Mesenchymal stem cell (in vitro differentiated cells and primary cell): Measurements from ENCODE around the gene OR2T2.
"Not testable (repeated sequence)": the region's sequence is repeated elsewhere in the genome, so short reads cannot be mapped to it uniquely, and the experiment has no call there.

Experiments
- DNase-seq: peaks from one replicate; pipeline ENCODE4 v3.0.0-alpha.2; 2013
- H2AFZ ChIP-seq: one replicate; pipeline ENCODE4 v1.6.1; 2013; ENCODE audit warnings: low read depth, mild to moderate bottlenecking, control low read depth, inconsistent platforms, low read length, moderate library complexity
- H2AK5ac ChIP-seq: 2 replicates; pipeline ENCODE4 v1.6.1; 2013; ENCODE audit warnings: low read length, moderate library complexity, mild to moderate bottlenecking, inconsistent platforms; ENCODE audit not compliant: severe bottlenecking
- H2BK120ac ChIP-seq: one replicate; pipeline ENCODE4 v1.6.1; 2013; ENCODE audit warnings: low read depth, mild to moderate bottlenecking, inconsistent platforms, low read length, moderate library complexity
- H2BK12ac ChIP-seq, 2 experiments: one replicate each; pipeline ENCODE4 v1.6.1; 2013; ENCODE audit warnings: inconsistent platforms in 2 of 2, low read length in 2 of 2, mild to moderate bottlenecking in 2 of 2, moderate library complexity in 2 of 2, control low read depth in 1 of 2
- H2BK15ac ChIP-seq: one replicate; pipeline ENCODE4 v1.6.1; 2013; ENCODE audit warnings: mild to moderate bottlenecking, low read depth, inconsistent platforms; ENCODE audit not compliant: poor library complexity, severe bottlenecking
- H2BK5ac ChIP-seq: 2 replicates; pipeline ENCODE4 v1.6.1; 2013; ENCODE audit warnings: low read depth, mild to moderate bottlenecking, low read length, control low read depth, inconsistent platforms; ENCODE audit not compliant: poor library complexity, severe bottlenecking
- H3K14ac ChIP-seq, 2 experiments: one replicate each; pipeline ENCODE4 v1.6.1; 2013; ENCODE audit warnings: inconsistent platforms in 2 of 2, low read length in 2 of 2, control low read depth in 1 of 2, mild to moderate bottlenecking in 1 of 2, moderate library complexity in 1 of 2
- H3K18ac ChIP-seq, 2 experiments: one replicate each; pipeline ENCODE4 v1.6.1; 2013; ENCODE audit warnings: inconsistent platforms in 2 of 2, low read length in 2 of 2, control low read depth in 1 of 2, low read depth in 1 of 2, mild to moderate bottlenecking in 1 of 2
- H3K23ac ChIP-seq, 2 experiments: one replicate each; pipeline ENCODE4 v1.6.1; 2013; ENCODE audit warnings: inconsistent platforms in 2 of 2, low read length in 2 of 2, mild to moderate bottlenecking in 2 of 2, moderate library complexity in 2 of 2, control low read depth in 1 of 2
- H3K27ac ChIP-seq: 2 replicates; pipeline ENCODE4 v1.5.1; 2013; ENCODE audit warnings: mild to moderate bottlenecking, moderate library complexity, low read length, control low read depth, inconsistent platforms; ENCODE audit not compliant: poor library complexity, severe bottlenecking
- H3K27me3 ChIP-seq, 2 experiments: 2 replicates each; pipeline versions ENCODE4 v1.6.1 to v1.7.0; 2013; ENCODE audit warnings: low read length in 2 of 2, mild to moderate bottlenecking in 2 of 2, moderate library complexity in 2 of 2, control low read depth in 1 of 2, inconsistent platforms in 1 of 2; ENCODE audit not compliant: control insufficient read depth in 1 of 2, insufficient read depth in 1 of 2
- H3K36me3 ChIP-seq, 2 experiments: 2 replicates each; pipeline versions ENCODE4 v1.6.1 to v1.7.0; 2013; ENCODE audit warnings: low read length in 2 of 2, control low read depth in 1 of 2, inconsistent platforms in 1 of 2, low read depth in 1 of 2, mild to moderate bottlenecking in 1 of 2; ENCODE audit not compliant: insufficient read depth in 2 of 2, control insufficient read depth in 1 of 2
- H3K4ac ChIP-seq, 2 experiments: one replicate each; pipeline ENCODE4 v1.6.1; 2013; ENCODE audit warnings: inconsistent platforms in 2 of 2, low read length in 2 of 2, mild to moderate bottlenecking in 2 of 2, moderate library complexity in 2 of 2, control low read depth in 1 of 2, low read depth in 1 of 2
- H3K4me1 ChIP-seq: 2 replicates; pipeline ENCODE4 v1.6.1; 2013; ENCODE audit warnings: low read depth, low read length, control low read depth; ENCODE audit not compliant: control insufficient read depth, insufficient read depth
- H3K4me2 ChIP-seq: 2 replicates; pipeline ENCODE4 v1.6.1; 2013; ENCODE audit warnings: low read length, mild to moderate bottlenecking, inconsistent platforms; ENCODE audit not compliant: poor library complexity, severe bottlenecking
- H3K4me3 ChIP-seq, 2 experiments: 2 replicates each; pipeline versions ENCODE4 v1.5.1 to v1.7.0; 2013; ENCODE audit warnings: low read length in 2 of 2, mild to moderate bottlenecking in 2 of 2, control low read depth in 1 of 2, low read depth in 1 of 2; ENCODE audit not compliant: insufficient read depth in 1 of 2
- H3K79me1 ChIP-seq: replicated peaks from 2 replicates; pipeline ENCODE4 v1.6.1; 2013; ENCODE audit warnings: mild to moderate bottlenecking, control low read depth, low read length, inconsistent platforms; ENCODE audit not compliant: poor library complexity, severe bottlenecking
- H3K9ac ChIP-seq: 2 replicates; pipeline ENCODE4 v1.7.0; 2013; ENCODE audit warnings: mild to moderate bottlenecking, low read length, moderate library complexity
- H3K9me3 ChIP-seq: 2 replicates; pipeline ENCODE4 v1.7.0; 2013; ENCODE audit warnings: mild to moderate bottlenecking, low read length; ENCODE audit not compliant: control insufficient read depth
- H4K8ac ChIP-seq: one replicate; pipeline ENCODE4 v1.6.1; 2013; ENCODE audit warnings: inconsistent platforms, mild to moderate bottlenecking, low read length, moderate library complexity
- H4K91ac ChIP-seq: one replicate; pipeline ENCODE4 v1.6.1; 2013; ENCODE audit warnings: mild to moderate bottlenecking, low read length, inconsistent platforms
- WGBS: methylation state at CpG from one replicate; pipeline ENCODE4 v1.1.7; 2013; ENCODE audit warnings: mixed read lengths; 5-methylcytosine and 5-hydroxymethylcytosine counted together

Gene OR2T2

GRCh38 chr1:248475660-248476059 lies 30.2 kb downstream of the OR2T2 start:
- H3K18ac ChIP-seq, H3K9me3 ChIP-seq, H3K14ac ChIP-seq, H4K91ac ChIP-seq, H3K9ac ChIP-seq, H3K36me3 ChIP-seq, H3K27ac ChIP-seq, H4K8ac ChIP-seq, H2AFZ ChIP-seq, H2AK5ac ChIP-seq, DNase-seq, H3K79me1 ChIP-seq, H3K23ac ChIP-seq, H3K4me1 ChIP-seq, H3K4me3 ChIP-seq, H3K4me2 ChIP-seq, H2BK120ac ChIP-seq, H3K4ac ChIP-seq, H3K27me3 ChIP-seq, H2BK15ac ChIP-seq, H2BK12ac ChIP-seq, H2BK5ac ChIP-seq: not testable (repeated sequence)
- WGBS = no CpG with 5 or more reads among the region's 1 CpG

DNA sequence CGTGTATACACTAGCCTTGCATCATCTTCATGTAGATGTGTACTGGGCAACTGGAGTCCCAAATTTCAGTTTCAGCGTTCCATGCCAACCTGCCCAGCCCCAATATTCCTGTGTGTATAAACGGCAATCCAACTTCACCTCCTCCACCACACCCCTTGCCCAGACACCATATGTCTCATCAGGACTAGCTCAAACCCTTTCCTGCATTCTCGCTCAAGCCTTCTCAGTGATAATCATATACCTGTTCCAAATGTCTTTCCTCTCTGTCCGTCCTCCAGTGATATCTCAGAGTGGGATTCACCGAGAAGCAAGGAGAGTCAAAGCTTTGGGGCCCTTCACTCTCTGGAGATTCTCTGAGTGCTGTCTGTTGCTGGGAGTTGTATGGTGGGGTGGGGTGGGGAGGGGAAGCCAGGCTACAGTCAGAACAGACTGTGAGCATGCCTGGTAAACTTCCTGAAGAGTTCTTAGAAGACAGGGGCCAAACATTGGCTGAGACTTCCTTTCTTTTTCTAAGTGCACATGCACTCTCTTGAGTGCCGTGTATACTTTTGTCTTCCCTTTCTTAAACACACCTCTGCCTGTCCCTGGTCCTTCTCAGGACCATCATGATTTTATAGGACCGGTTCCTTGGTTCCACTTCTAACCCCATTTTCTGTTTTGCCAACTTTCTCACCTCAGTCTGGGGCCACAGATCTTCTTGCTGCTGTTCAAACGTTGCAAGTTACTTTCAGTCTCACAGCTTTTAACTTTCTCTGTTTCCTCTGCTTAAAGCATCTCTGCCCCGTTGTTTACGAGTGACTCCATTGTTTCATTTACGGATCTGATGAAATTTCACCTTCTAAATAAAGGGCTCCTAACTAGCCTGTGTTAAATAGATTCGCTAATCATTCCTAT lies 36.5 kb downstream of the OR2T2 start:
- not testable (repeated sequence) for H3K9me3 ChIP-seq, H3K27me3 ChIP-seq, H3K4ac ChIP-seq, H2AK5ac ChIP-seq, H3K79me1 ChIP-seq, H4K91ac ChIP-seq, H2BK5ac ChIP-seq, H3K4me1 ChIP-seq, H3K14ac ChIP-seq, H3K36me3 ChIP-seq, H4K8ac ChIP-seq, H2BK15ac ChIP-seq, H2BK120ac ChIP-seq, DNase-seq, H2BK12ac ChIP-seq, H2AFZ ChIP-seq, H3K4me3 ChIP-seq, H3K9ac ChIP-seq, H3K27ac ChIP-seq, H3K4me2 ChIP-seq, H3K18ac ChIP-seq, H3K23ac ChIP-seq
- WGBS = 54% methylated on average over 9 of the region's 13 CpGs

GRCh38 chr1:248488289-248488688 lies 42.9 kb downstream of the OR2T2 start, which contains the start of gene OR2T5:
OR2T5 (plus strand) TSS chr1:248488589; CDS start chr1:248488589, 0 bp downstream.
- H4K91ac ChIP-seq, H3K23ac ChIP-seq, H4K8ac ChIP-seq, H3K4ac ChIP-seq, H3K4me3 ChIP-seq, H3K36me3 ChIP-seq, H3K18ac ChIP-seq, H2BK120ac ChIP-seq, H3K4me2 ChIP-seq, H3K27me3 ChIP-seq, H3K9me3 ChIP-seq, H2BK12ac ChIP-seq, DNase-seq, H3K4me1 ChIP-seq, H3K14ac ChIP-seq, H3K9ac ChIP-seq, H2BK15ac ChIP-seq, H3K27ac ChIP-seq, H2AK5ac ChIP-seq, H3K79me1 ChIP-seq, H2BK5ac ChIP-seq, H2AFZ ChIP-seq: not testable (repeated sequence)
- WGBS = 82% methylated on average over 3 of the region's 6 CpGs

GRCh38 chr1:248496661-248497060 lies 51.2 kb downstream of the OR2T2 start:
- not testable (repeated sequence) for H3K4me3 ChIP-seq
- WGBS = no CpG with 5 or more reads among the region's 5 CpGs

More at GRCh38 chr1:248496661-248497060, 51.2 kb downstream of the OR2T2 start:
- not testable (repeated sequence) for H2AFZ ChIP-seq, H3K4me2 ChIP-seq, DNase-seq, H2BK5ac ChIP-seq, H3K36me3 ChIP-seq, H3K79me1 ChIP-seq, H2BK120ac ChIP-seq, H3K4ac ChIP-seq, H3K14ac ChIP-seq, H3K27me3 ChIP-seq, H3K9ac ChIP-seq, H3K4me1 ChIP-seq, H2BK12ac ChIP-seq, H2AK5ac ChIP-seq, H2BK15ac ChIP-seq, H3K27ac ChIP-seq, H3K23ac ChIP-seq, H4K8ac ChIP-seq, H3K18ac ChIP-seq, H3K9me3 ChIP-seq, H4K91ac ChIP-seq
